HG03045 (cell line): ENCODE measurements around the gene SLC26A3.
"Not testable (repeated sequence)": the region's sequence is repeated elsewhere in the genome, so short reads cannot be mapped to it uniquely, and the experiment has no call there.

Experiments used
- ATAC-seq: cut with Tn5 transposase; IDR thresholded peaks from one replicate; pipeline ENCODE4 v1.9.1; 2021; ENCODE audit warnings: mild to moderate bottlenecking, moderate library complexity; ENCODE audit not compliant: unreplicated experiment

Gene SLC26A3

DNA sequence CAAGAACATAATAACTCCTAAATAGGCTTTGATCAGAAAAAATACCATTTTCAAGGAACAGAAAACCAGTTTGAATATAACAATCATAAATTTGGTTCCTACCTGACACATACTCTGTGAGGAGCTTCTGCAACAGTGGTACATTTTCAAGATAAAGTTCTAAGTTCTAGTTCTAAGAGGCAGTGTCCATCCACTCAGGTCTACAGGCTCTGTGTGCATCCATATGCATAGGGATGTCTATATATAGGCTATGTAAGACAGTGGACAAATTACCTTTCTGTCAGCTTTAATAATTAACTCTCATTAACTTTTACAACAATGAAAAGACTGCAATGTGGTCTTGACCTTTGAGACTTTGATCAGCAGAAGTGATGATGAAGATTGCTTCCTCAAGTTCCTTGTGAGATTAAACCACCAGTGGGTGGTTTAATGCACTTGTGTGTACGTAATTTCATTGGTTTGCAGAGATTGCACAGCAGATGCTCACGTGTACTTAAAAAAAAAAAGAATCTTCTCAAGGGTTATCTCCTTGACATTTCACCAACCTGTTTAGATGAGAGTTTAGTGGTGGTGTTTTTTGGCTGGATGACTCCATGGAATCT, at the start of gene SLC26A3:
Gene SLC26A3 (minus strand): TSS at position 215 of the 602 bp plus-strand sequence. CDS start 8,714 bp downstream, outside the sequence.
- no peak for ATAC-seq

DNA sequence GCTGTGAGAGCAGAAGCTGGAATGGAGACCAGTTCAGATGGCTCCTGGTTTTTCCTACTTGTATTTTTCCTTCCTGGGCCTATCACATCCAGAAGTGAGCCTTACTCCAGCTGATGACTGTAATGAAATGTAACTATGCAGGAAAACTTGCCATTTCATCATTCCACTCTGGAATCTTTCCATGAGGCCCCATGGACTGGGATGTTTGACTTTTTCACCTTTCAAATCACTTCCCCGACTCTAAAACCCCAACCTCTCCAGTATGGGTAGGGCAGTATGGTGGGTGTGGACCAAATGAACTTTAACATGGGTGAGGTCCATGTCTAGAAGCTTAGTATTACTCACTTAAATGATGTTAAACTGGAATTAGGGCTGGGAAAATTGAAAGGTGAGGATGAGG, 47.6 kb upstream of the SLC26A3 start:
- ATAC-seq: no peak

DNA sequence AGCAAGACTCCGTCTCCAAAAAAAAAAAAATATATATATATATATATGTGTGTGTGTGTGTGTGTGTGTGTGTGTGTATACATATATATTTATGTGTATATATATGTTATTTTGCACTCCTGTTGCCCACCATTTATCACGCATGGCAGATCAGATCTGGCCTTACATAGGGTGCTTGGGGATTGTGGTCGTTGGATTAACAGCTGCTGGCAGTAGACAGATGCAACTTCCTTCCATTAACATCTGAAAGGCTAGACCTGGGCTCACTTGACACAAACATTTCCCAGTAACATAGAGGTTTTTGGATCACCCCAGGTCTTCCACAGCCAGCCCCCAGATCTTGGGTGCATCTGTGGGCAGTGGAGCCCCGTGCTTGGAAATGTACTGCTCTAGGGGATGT, 47.2 kb upstream of the SLC26A3 start:
- no peak for ATAC-seq

DNA sequence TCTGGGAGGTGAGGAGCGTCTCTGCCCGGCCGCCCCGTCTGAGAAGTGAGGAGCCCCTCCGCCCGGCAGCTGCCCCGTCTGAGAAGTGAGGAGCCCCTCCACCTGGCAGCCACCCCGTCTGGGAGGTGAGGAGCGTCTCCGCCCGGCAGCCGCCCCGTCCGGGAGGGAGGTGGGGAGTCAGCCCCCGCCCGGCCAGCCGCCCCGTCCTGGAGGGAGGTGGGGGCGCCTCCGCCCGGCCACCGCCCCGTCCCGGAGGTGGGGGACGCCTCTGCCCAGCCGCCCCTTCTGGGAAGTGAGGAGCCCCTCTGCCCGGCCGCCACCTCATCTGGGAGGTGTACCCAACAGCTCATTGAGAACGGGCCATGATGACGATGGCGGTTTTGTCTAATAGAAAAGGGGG, 45.2 kb upstream of the SLC26A3 start:
- not testable (repeated sequence) for ATAC-seq

DNA sequence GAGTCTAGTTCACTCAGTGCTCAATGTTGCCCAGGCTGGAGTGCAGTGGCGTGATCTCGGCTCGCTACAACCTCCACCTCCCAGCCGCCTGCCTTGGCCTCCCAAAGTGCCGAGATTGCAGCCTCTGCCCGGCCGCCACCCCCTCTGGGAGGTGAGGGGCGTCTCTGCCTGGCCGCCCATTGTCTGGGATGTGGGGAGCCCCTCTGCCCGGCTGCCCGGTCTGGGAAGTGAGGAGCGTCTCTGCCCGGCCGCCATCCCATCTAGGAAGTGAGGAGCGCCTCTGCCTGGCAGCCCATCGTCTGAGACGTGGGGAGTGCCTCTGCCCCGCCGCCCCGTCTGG, 44.8 kb upstream of the SLC26A3 start:
- ATAC-seq: not testable (repeated sequence)

DNA sequence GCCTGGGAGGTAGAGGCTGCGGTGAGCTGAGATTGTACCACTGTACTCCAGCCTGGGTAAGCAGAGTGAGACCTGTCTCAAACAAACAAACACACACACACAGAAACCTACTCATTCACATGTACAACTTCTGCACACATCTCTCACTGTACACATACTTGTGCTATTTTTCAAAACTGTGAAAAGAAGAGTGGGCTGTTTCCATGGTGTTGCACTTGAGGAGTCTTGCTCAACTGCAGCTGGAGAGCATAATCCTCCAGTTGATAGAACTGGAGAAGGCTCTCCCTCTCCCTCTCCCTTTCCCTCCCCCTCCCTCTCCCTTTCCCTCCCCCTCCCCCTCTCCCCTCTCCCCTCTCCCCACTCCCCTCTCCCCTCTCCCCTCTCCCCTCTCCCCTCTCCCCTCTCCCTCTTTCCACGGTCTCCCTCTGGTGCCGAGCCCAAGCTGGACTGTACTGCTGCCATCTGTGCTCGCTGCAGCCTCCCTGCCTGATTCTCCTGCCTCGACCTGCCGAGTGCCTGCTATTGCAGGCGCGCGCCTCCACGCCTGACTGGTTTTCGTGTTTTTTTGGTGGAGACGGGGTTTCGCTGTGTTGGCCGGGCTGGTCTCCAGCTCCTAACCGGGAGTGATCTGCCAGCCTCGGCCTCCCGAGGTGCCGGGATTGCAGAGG, 44.3 kb upstream of the SLC26A3 start:
- no peak for ATAC-seq

DNA sequence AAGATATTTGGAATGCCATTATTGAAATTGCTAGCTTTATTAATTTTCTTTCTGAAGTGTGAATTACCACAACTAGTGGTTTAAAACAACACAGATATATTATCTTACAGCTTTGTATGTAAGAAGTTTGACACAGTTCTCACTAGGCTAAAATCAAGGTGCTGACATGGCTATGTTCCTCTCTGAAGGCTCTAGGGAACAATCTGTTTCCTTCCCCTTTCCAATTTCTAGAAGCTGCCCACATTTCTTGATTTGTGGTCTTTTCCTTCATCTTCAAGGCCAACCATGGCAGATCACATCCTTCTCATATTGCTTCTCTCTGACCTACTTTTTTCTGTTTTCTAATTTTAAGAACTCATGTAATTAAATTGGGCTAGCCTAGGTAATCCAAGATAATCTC, 43.3 kb upstream of the SLC26A3 start:
- ATAC-seq: no peak

DNA sequence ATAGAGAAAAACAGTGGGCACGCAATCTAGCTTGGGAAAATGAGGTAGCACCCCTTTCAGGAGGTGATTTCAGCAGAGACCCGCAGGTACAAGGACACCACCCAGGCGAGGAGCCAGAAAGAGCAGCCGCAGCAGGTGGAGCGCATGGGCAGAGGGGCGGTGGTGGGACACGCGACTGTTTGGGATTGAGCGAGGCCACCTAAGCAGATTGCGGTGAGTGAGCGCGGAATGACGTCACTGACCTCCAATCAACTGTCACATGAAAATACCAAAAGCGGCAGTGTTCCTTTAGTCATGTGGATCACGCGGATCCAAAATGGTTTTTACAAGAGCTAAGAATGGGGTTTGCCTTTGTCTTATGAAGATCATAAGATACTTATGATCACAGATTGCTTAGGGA, 40.2 kb upstream of the SLC26A3 start:
- no peak for ATAC-seq

DNA sequence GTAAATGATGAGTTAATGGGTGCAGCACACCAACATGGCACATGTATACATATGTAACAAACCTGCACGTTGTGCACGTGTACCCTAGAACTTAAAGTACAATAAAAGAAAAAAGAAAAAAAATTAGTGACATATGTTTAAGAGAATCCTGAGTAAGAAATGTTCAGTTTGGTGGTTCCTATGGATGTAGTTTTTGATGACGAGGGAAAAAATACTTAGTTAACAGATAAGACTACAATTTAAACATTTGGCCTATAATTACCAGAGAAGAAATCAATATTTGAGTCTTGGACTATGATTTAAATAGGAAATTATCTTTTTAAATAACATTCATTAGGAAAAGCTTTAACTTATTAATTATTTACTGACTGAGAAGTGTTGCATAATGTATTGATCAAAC, 39.2 kb upstream of the SLC26A3 start:
- no peak for ATAC-seq

DNA sequence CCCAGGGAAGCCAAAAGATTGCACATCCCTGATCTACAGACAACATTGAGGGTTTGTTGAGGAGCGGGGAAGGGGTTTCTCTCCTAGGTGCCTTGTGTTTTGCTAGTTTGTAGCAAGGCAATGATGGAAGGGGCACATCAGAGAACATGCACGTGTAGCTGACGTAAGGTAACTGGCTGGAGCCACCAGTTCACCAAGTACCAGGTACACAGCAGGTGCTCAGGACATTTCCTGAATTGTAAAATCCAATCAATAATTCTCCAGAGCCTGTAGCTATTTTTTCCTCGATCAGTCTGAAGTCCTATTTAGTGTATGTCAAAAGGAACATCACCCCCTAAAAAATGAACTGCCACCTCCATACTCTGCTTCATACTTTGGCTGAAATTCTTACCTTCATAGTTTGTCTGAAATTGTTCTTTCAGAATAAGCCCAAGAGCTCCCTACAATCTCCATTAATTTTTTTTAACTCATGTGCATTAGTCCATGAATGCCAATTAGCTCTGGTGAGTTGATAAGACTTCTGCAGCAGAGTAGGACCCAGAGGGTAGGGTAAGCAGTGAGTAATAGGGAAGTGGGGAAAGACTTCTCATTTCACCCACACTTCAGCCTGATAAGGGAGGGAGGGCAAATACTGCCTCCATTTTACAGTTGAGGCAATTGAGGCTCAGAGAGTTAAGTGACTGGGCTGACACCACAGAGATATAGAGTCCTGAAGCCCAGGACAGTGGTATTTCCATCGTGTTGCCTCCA, 36.0 kb upstream of the SLC26A3 start:
- ATAC-seq: no peak

DNA sequence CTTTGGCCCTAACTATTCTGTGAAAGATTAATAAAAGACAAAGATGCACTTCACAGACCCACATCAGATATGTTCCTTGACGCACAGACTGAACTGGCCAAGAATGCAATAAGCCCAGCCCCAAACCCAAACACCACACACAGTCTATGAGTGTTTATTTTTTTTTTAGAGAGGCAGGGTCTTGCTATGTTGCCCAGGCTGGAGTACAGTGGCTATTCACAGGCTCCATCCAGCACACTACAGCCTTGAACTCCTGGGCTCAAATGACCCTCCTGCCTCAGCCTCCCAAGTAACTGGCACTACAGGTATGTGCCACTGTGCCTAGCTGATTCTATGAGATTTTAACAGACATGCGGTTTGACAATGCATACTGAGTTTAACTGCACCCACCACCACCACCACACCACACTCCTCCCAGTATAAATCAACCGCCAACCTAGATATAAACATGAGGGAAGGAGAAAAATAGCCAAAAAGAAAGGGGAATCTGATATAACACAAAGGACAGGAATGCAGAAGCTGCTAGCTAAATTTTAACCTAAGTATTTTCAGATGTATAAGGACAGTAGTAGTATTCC, 35.1 kb upstream of the SLC26A3 start:
- no peak for ATAC-seq

DNA sequence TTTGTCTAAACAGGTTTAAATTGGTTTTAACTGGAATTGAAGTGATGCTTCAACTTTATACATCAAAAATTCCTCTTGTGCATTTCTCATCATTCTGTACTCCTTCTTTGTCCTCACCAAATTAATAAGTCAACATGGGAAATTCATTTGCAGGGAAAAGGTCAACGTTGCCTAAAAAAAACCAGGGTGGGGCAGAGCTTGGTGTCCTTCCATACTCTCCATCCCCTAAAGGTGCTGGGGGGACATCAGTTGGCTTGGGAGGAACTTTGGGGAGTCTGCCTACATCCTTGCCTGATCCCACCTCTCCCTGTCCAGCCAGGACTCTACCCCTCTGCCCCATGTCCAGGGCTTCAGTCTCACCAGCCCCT, 34.1 kb upstream of the SLC26A3 start:
- no peak for ATAC-seq

DNA sequence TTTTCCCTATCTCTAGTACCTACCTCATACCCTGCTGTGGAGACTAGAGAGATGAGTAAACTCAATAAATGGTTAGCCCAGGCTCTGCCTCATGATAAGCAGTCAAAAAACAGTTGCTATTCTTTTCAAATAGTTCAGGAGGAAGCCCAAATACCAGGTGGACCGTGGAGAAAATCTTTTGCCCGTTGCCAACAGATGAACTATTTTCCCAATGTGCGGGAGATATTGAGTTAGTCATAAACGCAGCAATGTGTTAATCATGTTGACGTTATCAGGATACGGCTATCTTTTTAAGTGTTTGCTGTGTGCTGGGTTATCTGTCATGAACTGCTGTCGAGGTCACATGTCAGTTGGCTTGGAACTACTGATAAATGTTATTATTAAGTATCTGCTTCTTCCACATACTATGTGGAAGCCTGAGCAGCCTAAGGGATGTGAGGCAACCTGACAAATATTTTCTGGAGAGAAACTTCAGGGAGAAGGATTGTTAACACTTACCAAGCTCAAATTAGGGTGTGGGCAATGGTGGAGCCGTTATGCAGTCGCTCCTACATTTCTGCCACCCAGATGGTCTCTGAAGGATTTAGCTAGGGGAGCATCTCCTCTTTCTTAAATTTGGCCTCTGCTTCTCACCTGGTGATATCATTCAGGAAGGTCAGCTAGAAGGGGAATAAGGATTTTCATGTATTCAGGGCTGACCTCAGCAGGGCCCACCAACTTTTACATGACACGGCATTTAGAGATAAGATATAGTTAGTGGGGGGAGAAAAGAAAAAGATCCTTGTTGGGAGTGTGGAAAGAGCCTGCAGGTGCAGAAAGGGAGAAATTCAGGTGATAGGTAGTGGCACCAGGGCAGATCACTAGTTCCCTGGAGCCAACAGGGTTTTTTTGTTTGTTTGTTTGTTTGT, 33.5 kb upstream of the SLC26A3 start:
- ATAC-seq: no peak

DNA sequence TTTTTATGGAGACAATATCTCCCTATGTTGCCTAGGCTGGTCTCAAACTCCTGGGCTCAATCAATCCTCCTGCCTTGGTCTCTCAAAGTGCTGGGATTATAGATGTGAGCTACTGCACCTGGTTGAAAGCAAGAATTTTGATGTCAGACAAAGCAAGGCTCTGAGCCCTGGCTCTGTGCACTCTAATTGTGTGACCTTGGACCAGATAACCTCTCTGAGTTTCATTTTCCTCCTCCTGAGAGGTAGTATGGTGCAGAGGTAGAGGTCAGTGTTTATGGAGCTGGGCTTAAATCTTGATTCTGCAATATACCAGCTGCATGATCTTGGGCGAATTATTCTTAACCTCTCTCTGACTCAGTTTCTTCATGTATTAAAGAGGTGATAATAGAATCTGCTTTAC, 31.4 kb upstream of the SLC26A3 start:
- no peak for ATAC-seq

DNA sequence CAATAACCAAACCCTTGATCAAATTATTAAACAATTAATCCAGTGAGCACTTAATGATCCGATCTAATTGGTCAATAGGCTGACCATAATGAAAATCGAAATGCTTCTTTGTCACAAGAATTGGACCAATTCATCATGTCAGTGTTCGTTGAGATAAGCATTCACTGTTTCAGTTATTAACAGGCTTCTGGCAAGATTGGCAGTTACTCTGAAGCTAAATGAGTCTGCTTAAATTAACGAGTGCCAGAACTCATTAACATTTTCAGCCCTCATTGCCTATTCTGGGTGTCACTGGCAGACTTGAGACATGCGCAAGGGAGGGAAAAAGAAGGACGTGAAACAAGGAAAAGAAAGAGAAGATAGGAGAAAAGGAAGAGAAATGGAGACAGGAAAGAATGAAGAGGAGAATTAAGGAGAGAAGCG, 30.7 kb upstream of the SLC26A3 start:
- ATAC-seq: no peak

DNA sequence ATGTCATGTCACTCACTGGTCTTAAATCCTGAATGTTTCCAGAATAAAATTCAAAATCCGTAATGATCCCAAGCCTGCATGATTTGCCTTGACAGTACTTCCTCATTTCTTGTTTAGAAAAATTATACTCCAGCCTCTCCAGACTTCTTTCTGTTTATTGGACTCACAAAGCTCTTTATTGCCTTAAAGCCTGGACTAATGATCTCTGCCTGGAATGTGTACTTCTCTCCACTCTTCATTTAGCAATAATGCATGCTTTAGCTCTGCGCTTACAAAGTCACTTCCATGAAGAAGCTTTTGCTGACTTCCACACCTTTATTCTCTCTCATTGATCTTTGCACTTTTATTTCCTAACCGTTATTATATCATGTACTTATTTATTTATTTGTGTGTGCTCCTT, 27.4 kb upstream of the SLC26A3 start:
- no peak for ATAC-seq

DNA sequence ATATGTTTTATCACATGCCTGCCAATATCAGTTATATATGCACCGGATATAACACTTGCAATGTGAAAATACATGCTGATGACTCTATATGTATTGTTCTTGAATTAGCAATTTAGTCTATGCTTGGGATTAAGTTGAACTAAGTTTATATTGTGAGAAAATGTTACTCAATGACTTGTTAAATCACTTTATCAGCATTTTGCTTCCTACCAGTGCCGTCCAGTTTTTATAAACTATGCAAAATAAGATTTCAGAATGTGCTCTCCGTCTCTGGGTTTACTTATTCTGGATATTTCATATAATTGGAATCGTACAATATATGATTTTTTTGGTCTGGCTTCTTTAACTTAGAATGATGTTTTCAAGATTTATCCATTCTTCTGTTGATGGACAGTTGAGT, 25.5 kb upstream of the SLC26A3 start:
- no peak for ATAC-seq

DNA sequence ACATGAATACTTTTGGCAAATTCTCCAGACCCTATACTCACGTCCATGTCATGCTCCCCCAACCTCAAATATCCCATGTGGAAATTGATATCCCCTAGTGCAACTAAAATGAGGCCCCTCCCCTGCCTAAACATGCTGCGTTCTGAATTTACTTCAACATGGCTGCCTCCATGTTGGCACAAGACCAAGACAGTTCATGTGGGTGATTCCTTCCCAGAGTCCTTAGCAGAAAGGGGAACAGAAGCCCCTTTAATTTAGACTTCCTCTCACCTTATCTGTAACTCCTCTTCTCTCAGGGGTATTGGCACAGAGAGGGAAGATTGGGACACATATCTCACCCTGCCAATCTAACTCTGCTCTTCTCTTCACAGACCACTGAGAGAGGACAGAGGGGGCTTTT, 24.5 kb upstream of the SLC26A3 start:
- no peak for ATAC-seq

DNA sequence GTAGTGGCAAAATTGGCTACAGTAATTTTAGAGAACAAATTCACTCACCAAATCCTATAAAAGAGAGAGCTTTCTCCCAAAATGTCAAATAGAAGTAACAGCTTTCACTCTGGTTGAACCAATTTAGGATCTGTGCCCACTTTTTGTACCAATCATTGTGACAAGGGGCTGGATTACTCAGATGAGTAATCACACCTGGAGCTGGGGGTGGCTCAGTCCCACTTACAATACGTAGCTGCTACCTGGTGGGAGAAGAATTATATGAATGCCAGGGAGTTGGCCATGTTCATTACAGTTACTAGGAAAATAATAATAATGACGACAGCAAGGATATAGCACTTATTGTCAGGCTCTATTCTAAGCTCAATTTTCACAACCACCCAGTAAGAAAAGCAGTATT, 23.4 kb upstream of the SLC26A3 start:
- ATAC-seq: no peak

DNA sequence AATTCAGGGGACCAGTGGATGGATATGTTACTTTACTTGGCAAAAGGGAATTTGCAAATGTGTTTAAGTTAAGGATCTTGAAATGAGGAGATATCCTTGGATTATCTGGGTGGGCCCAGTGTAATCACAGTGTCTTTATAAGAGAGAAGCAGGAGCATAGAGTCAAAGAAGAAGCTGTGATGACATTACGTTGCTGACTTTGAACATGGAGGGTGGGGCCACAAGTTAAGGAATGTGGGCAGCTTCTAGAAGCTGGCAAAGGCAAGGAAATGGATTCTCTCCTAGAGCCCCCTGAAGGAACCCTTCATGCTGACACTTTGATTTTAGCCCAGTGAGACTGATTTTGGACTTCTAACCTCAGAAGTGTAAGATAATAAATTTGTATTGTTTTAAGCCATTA, 21.8 kb upstream of the SLC26A3 start:
- no peak for ATAC-seq

DNA sequence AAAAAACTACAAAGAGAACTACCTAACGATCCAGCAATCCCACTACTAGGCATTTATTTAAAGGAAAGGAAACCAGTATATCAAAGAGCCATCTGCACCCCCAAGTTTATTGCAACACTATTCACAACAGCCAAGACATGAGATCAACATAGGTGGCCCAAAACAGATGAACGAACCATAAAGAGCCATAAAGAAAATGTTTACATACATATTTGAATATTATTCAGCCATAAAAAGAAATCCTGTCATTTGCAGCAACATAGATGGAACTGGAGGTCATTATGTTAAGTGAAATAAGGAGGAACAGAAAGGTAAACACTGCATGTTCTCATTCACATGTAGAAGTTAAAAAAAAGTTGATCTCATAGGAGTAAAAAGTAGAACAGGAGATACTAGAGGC, 15.6 kb upstream of the SLC26A3 start:
- no peak for ATAC-seq
